ENCODE data around the gene STRC.
"Not testable (repeated sequence)": the region's sequence is repeated elsewhere in the genome, so short reads cannot be mapped to it uniquely, and the experiment has no call there.

Gene STRC

DNA sequence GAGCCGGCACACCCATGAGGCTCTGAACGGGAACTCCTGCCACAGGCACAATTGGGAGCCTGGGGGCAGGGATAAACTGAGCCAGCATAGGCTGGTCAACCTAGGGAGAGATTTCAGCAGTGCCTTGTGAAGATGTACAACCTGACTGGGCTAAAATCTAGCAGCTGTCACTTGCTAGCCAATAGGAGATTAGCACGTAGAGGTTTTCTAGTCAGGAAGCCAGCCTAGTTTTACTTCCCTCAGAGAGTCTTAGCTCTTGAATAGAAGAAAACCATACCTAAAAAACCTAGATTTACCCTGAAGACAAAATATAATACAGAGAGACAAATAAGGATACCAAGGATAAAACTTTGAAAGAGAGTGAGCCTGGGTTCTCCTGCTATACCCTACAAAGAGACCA is 55.8 kb downstream of the STRC start:
- H3K27me3 ChIP-seq; H3K9me3 ChIP-seq; H3K27ac ChIP-seq; H3K4me1 ChIP-seq; intact Hi-C loops (cut with DNase I; ENCODE audit: low total_unique reads); DNase-seq; H3K4me3 ChIP-seq: not testable (repeated sequence)
- H3K36me3 ChIP-seq = peaks cover 0 to 16% (median 7%) of the 10 kb centered on the region in 3 donors

DNA sequence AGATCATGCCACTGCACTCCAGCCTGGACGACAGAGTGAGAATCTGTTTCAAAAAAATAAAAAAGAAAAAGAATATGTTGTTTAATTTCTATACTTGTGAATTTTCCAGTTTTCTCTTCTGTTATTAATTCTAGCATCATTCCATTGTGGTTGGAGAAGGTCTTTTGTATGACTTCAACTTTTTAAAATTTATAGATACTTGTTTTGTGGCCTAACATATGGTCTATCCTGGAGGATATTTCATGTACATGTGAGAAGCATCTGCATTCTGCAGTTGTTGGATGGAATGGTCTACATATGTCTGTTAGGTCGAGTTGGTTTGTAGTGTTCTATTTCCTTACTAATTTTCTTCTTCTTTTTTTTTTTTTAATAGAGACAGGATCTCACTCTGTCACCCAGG is 65.6 kb downstream of the STRC start:
- TF ChIP-seq, protein P1, sequence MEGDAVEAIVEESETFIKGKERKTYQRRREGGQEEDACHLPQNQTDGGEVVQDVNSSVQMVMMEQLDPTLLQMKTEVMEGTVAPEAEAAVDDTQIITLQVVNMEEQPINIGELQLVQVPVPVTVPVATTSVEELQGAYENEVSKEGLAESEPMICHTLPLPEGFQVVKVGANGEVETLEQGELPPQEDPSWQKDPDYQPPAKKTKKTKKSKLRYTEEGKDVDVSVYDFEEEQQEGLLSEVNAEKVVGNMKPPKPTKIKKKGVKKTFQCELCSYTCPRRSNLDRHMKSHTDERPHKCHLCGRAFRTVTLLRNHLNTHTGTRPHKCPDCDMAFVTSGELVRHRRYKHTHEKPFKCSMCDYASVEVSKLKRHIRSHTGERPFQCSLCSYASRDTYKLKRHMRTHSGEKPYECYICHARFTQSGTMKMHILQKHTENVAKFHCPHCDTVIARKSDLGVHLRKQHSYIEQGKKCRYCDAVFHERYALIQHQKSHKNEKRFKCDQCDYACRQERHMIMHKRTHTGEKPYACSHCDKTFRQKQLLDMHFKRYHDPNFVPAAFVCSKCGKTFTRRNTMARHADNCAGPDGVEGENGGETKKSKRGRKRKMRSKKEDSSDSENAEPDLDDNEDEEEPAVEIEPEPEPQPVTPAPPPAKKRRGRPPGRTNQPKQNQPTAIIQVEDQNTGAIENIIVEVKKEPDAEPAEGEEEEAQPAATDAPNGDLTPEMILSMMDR (IDR thresholded peaks at IDR 0.05) = no peak
- intact Hi-C loops (cut with DNase I; ENCODE audit: low total_unique reads) = no loop called here
- Histone ChIP-seq H3K27ac (no peak overlapping the region), H3K27me3 (no peaks in the 10 kb centered on the region), H3K36me3 (peaks cover 7 to 57% (median 8%) of the 10 kb centered on the region in 3 donors), H3K9me3 (no peaks in the 10 kb centered on the region), H3K4me3 (no peak overlapping the region), H3K4me1 (no peaks in the 10 kb centered on the region)
- no peak for DNase-seq

DNA sequence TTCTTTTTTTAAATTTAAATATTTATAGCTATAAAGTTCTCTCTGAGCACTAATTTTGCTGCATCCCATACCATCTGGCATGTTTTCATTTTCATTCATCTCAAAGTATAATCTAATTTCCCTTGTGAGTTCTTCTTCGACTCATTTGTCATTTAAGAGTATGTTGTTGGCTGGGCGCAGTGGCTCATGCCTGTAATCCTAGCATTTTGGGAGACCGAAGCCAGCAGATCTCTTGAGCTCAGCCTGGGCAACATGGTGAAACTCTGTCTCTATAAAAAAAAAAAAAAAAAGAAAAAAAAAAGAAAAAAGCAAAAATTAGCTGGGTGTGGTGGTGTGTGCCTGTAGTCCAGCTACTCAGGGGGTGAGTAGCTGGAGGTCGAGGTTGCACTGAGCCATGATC is 66.3 kb downstream of the STRC start:
- no peaks in the 10 kb centered on the region for H3K27me3 ChIP-seq
- no peak for DNase-seq
- intact Hi-C loops (cut with DNase I; ENCODE audit: low total_unique reads) = no loop called here
- H3K9me3 ChIP-seq = no peaks in the 10 kb centered on the region
- H3K36me3 ChIP-seq = peaks cover 7 to 54% (median 8%) of the 10 kb centered on the region in 3 donors
- TF ChIP-seq, protein P1 (IDR thresholded peaks at IDR 0.05) = no peak
- no peak overlapping the region for H3K27ac ChIP-seq
- H3K4me1 ChIP-seq = no peaks in the 10 kb centered on the region
- no peak overlapping the region for H3K4me3 ChIP-seq

DNA sequence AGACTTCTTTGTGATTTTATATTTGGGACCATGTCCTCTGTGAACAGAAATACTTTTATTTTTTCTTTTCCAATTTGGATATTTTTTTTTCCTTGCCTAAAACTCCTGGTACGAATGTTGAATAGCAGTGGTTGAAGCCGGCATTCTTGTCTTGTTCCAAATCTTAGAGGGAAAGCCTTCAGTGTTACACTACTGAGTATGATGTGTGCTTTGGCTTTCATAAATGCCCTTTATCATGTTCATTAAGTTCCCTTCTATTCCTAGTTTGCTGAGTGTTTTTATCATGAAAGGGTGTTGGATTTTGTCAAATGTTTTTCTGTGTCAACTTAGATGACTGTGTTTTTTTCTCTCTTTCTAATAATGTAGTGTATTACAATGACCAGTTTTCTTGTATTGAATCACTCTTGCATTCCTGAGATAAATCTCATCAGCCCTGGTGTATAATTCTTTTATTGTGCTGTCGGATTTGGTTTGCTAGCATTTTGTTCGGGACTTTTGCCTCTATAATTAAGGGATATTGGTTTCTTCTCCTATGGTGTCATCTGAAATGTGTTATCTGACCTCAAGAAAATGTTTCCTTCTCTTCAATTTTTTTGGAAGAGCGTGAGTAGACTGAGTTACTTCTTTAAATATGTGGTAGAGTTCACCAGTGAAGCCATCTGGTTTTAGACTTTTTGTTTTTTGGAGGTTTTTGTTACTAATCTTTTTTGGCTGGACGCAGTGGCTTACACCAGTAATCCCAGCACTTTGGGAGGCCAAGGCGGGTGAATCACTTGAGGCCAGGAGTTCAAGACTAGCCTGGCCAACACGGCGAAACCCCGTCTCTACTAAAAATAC is 67.9 kb downstream of the STRC start:
- Histone ChIP-seq H3K9me3 (no peaks in the 10 kb centered on the region), H3K36me3 (peaks cover 0 to 38% (median 4%) of the 10 kb centered on the region in 3 donors), H3K27ac (no peak overlapping the region), H3K27me3 (no peaks in the 10 kb centered on the region), H3K4me1 (no peaks in the 10 kb centered on the region), H3K4me3 (no peak overlapping the region)
- DNase-seq = peak in 1 of 2 donors; percentile 51
- TF ChIP-seq, protein P1 (IDR thresholded peaks at IDR 0.05) = no peak
- intact Hi-C loops (cut with DNase I; ENCODE audit: low total_unique reads) = no loop called here
